ENCODE data around the gene FOXA3.

FOXA3 gene

GRCh38 chr19:45870798-45871197, 6.7 kb downstream of the FOXA3 start:
- DNase-seq (ENCODE audit: extremely low spot score): no peak
- no peak for TF ChIP-seq CTCF (IDR thresholded peaks at IDR 0.05; ENCODE audit: control extremely low read depth, extremely low read depth, low read depth, missing control alignments)
- ChIA-PET CTCF (interaction anchor here (2.5 to 3.1 kb wide), 2 partner anchors 11 to 54 kb away, joined by 6 to 14 read pairs; no protein-coding TSS in a partner anchor), POLR2A (no interaction called here)

GRCh38 chr19:45872095-45872919, 8.2 kb downstream of the FOXA3 start:
- CTCF ChIA-PET: interaction anchor here (1.9 kb wide), 2 partner anchors 8 to 10 kb away, joined by 6 to 7 read pairs; partner anchors contain the start of gene FOXA3
- DNase-seq (ENCODE audit: extremely low spot score): no peak
- POLR2A ChIA-PET: no interaction called here
- TF ChIP-seq CTCF (IDR thresholded peaks at IDR 0.05; ENCODE audit: control extremely low read depth, extremely low read depth, low read depth, missing control alignments): no peak

- TF ChIP-seq CTCF (IDR thresholded peaks at IDR 0.05; ENCODE audit: control extremely low read depth, extremely low read depth, low read depth, missing control alignments): no peak
- POLR2A ChIA-PET: no interaction called here
These were observed 9.2 kb downstream of the FOXA3 start for GRCh38 chr19:45873219-45873772.

GRCh38 chr19:45874620-45874966, 10.5 kb downstream of the FOXA3 start:
- POLR2A ChIA-PET: no interaction called here
- no peak for DNase-seq (ENCODE audit: extremely low spot score)
- CTCF ChIA-PET: interaction anchor here (1.0 to 3.1 kb wide), 2 partner anchors 8 to 10 kb away, joined by 3 to 13 read pairs; partner anchors contain the start of genes FOXA3 and SYMPK
- TF ChIP-seq CTCF (IDR thresholded peaks at IDR 0.05; ENCODE audit: control extremely low read depth, extremely low read depth, low read depth, missing control alignments): no peak

More at GRCh38 chr19:45873219-45873772, 9.2 kb downstream of the FOXA3 start:
- no peak for DNase-seq (ENCODE audit: extremely low spot score)
- CTCF ChIA-PET: interaction anchor here (1.0 to 3.1 kb wide), 4 partner anchors 9 kb away, joined by 3 to 13 read pairs (median 6); partner anchors contain the start of genes FOXA3 and SYMPK

GRCh38 chr19:45876161-45876410, 12.0 kb downstream of the FOXA3 start:
- no peak for TF ChIP-seq CTCF (IDR thresholded peaks at IDR 0.05; ENCODE audit: control extremely low read depth, extremely low read depth, low read depth, missing control alignments)
- POLR2A ChIA-PET: no interaction called here
- CTCF ChIA-PET: interaction anchor here (3.1 kb wide), 1 partner anchor 12 kb away, joined by 13 read pairs; the partner anchor contains the start of genes FOXA3 and SYMPK
- no peak for DNase-seq (ENCODE audit: extremely low spot score)

GRCh38 chr19:45876411-45877197, 12.5 kb downstream of the FOXA3 start:
- ChIA-PET POLR2A (no interaction called here), CTCF (interaction anchor here (1.3 to 3.1 kb wide), 2 partner anchors 12 kb away, joined by 4 to 13 read pairs; partner anchors contain the start of genes FOXA3 and SYMPK)
- no peak for TF ChIP-seq CTCF (IDR thresholded peaks at IDR 0.05; ENCODE audit: control extremely low read depth, extremely low read depth, low read depth, missing control alignments)
- DNase-seq (ENCODE audit: extremely low spot score): peak; percentile 75

Data from GM10248 (cell line).